PC-3 (cell line): Measurements from ENCODE around the gene ALG3. TPM values are rescaled to one million over a fixed set of nuclear protein-coding genes. Genes with fewer than 3 reads are reported as not detected.

Experiments
- ATAC-seq: fragments of 200-7000 bp; cut with Tn5 transposase; 2 replicates; pipeline ENCODE4 v1.9.1; 2020; ENCODE audit warnings: mild to moderate bottlenecking, moderate library complexity
- BruUV-seq: library from RNA; stranded (reverse); fragments of 400-500 nt; replicated peaks from 2 replicates; lab custom pipeline; 2021; lab: Mats Ljungman, UMichigan
- CTCF ChIA-PET: fragments of 300-600 bp; sonication (Branson Sonifier 250); formaldehyde crosslinking; loops from one replicate; lab custom pipeline; 2022; ENCODE audit warnings: antibody characterized with exemption; lab: Charles Lee
- POLR2A ChIA-PET: fragments of 300-600 bp; sonication (Branson Sonifier 250); formaldehyde crosslinking; loops from one replicate; lab custom pipeline; 2022; ENCODE audit warnings: antibody characterized with exemption; ENCODE audit not compliant: unreplicated experiment; lab: Charles Lee
- DNase-seq: peaks from one replicate; pipeline ENCODE4 v3.0.0-alpha.2; 2015
- H2AFZ ChIP-seq: fragments of 300-600 bp; sonication (generic); 2 replicates; pipeline ENCODE4 v1.6.0; 2016; ENCODE audit warnings: antibody characterized with exemption, low read length
- H3F3A ChIP-seq: fragments of 300-600 bp; sonication (generic); one replicate; pipeline ENCODE4 v1.6.0; 2017; ENCODE audit warnings: antibody characterized with exemption, low read length, control low read depth, mild to moderate bottlenecking; ENCODE audit not compliant: unreplicated experiment
- H3K27ac ChIP-seq: fragments of 300-600 bp; sonication (generic); 2 replicates; pipeline ENCODE4 v1.5.1; 2016; ENCODE audit warnings: mild to moderate bottlenecking, low read length
- H3K27me3 ChIP-seq: fragments of 300-600 bp; sonication (generic); 2 replicates; pipeline ENCODE4 v1.6.1; 2016; ENCODE audit warnings: low read length, mixed read lengths
- H3K36me3 ChIP-seq: fragments of 300-600 bp; sonication (generic); 2 replicates; pipeline ENCODE4 v1.6.1; 2016; ENCODE audit warnings: low read depth, mixed run types, low read length, mixed read lengths
- H3K4me1 ChIP-seq: fragments of 300-600 bp; sonication (generic); 2 replicates; pipeline ENCODE4 v1.5.1; 2016; ENCODE audit warnings: low read length; ENCODE audit not compliant: insufficient read depth
- H3K4me2 ChIP-seq: fragments of 300-600 bp; sonication (generic); 2 replicates; pipeline ENCODE4 v1.6.0; 2016; ENCODE audit warnings: low read length
- H3K4me3 ChIP-seq: fragments of 300-600 bp; sonication (generic); 2 replicates; pipeline ENCODE4 v1.5.1; 2016; ENCODE audit warnings: mild to moderate bottlenecking, low read length, mixed read lengths
- H3K79me2 ChIP-seq: fragments of 300-600 bp; sonication (generic); 2 replicates; pipeline ENCODE4 v1.6.1; 2017; ENCODE audit warnings: low read length, mixed read lengths
- H3K9ac ChIP-seq: fragments of 300-600 bp; sonication (generic); 2 replicates; pipeline ENCODE4 v1.6.0; 2016; ENCODE audit warnings: mild to moderate bottlenecking, low read length
- H3K9me2 ChIP-seq: fragments of 300-600 bp; sonication (generic); replicated peaks from 2 replicates; pipeline ENCODE4 v1.6.1; 2016; ENCODE audit warnings: mixed run types, low read length, mixed read lengths
- H3K9me3 ChIP-seq: fragments of 300-600 bp; sonication (generic); 2 replicates; pipeline ENCODE4 v1.6.1; 2016; ENCODE audit warnings: low read length, mixed read lengths
- H4K20me1 ChIP-seq: fragments of 300-600 bp; sonication (generic); 2 replicates; pipeline ENCODE4 v1.6.1; 2016; ENCODE audit warnings: low read length, mixed read lengths
- CTCF ChIP-seq: fragments of 300-600 bp; sonication (generic); conservative IDR thresholded peaks from 2 replicates; pipeline ENCODE4 v1.5.1; 2017; ENCODE audit warnings: antibody characterized with exemption, low read depth, mild to moderate bottlenecking, low read length
- EZH2 ChIP-seq: fragments of 300-600 bp; sonication (generic); IDR thresholded peaks from one replicate; pipeline ENCODE4 v1.6.1; 2017; ENCODE audit warnings: antibody characterized with exemption, mild to moderate bottlenecking, low read length; ENCODE audit not compliant: unreplicated experiment
- EZH2phosphoT487 ChIP-seq: fragments of 300-600 bp; sonication (generic); IDR thresholded peaks from 2 replicates; pipeline ENCODE4 v1.6.1; 2018; ENCODE audit warnings: mild to moderate bottlenecking, antibody characterized with exemption, low read length, borderline replicate concordance
- intact Hi-C: fragments of 100-400 bp; cut with micrococcal nuclease; formaldehyde crosslinking; loops from 2 replicates; pipeline ENCODE4 v1.9.0; 2023
- total RNA-seq: library from RNA; depleted of rRNA; stranded (reverse); fragments of >200 nt; gene quantifications from 2 replicates; pipeline ENCODE4 v1.2.3, GENCODE V29; 2014

Gene ALG3
- total RNA-seq, 1 experiment from 2014 or later: 89.0 TPM

GRCh38 chr3:184284696-184285095 is 35.9 kb upstream of the ALG3 start:
- TF ChIP-seq EZH2phosphoT487: no peak
- TF ChIP-seq CTCF: peak; percentile 70
- Histone ChIP-seq H4K20me1 (no peaks in the 10 kb centered on the region), H3K27me3 (no peaks in the 10 kb centered on the region), H3K9me2 (no peaks in the 10 kb centered on the region), H3K36me3 (no peaks in the 10 kb centered on the region), H3K9ac (no peak overlapping the region), H3K4me1 (no peaks in the 10 kb centered on the region), H3K27ac (no peak overlapping the region), H3K79me2 (no peaks in the 10 kb centered on the region), H3F3A (no peaks in the 10 kb centered on the region), H3K4me2 (no peak overlapping the region), H3K4me3 (no peak overlapping the region), H3K9me3 (no peaks in the 10 kb centered on the region), H2AFZ (no peak overlapping the region)
- CTCF ChIA-PET: no interaction called here
- ATAC-seq (peak; percentile 83), DNase-seq (peak; percentile 81)
- POLR2A ChIA-PET: no interaction called here
- BruUV-seq: no TSS peak
- intact Hi-C loops: loop anchor here (1.0 to 10.0 kb wide), 2 partner anchors 57 to 240 kb away; no protein-coding TSS in a partner anchor

GRCh38 chr3:184283681-184284080 is 34.9 kb upstream of the ALG3 start:
- H3K9ac ChIP-seq: no peak overlapping the region
- intact Hi-C loops: loop anchor here (1.0 to 10.0 kb wide), 2 partner anchors 56 to 239 kb away; no protein-coding TSS in a partner anchor
- BruUV-seq: no TSS peak
- H3K79me2 ChIP-seq: no peaks in the 10 kb centered on the region
- H3K36me3 ChIP-seq: no peaks in the 10 kb centered on the region
- no peaks in the 10 kb centered on the region for H3F3A ChIP-seq
- H3K27ac ChIP-seq: no peak overlapping the region
- H3K4me2 ChIP-seq: no peak overlapping the region
- H3K9me3 ChIP-seq: no peaks in the 10 kb centered on the region
- H3K4me3 ChIP-seq: no peak overlapping the region
- ATAC-seq (no peak), DNase-seq (no peak)
- H3K9me2 ChIP-seq: no peaks in the 10 kb centered on the region
- no peaks in the 10 kb centered on the region for H3K4me1 ChIP-seq
- CTCF ChIA-PET: no interaction called here
- POLR2A ChIA-PET: no interaction called here
- no peaks in the 10 kb centered on the region for H3K27me3 ChIP-seq
- TF ChIP-seq EZH2: no peak
- TF ChIP-seq EZH2phosphoT487: no peak
- no peak for TF ChIP-seq CTCF
- no peak overlapping the region for H2AFZ ChIP-seq
- no peaks in the 10 kb centered on the region for H4K20me1 ChIP-seq

GRCh38 chr3:184282941-184283340 is 34.2 kb upstream of the ALG3 start:
- TF ChIP-seq CTCF (no peak), EZH2phosphoT487 (no peak), EZH2 (no peak)
- H3K4me3 ChIP-seq: no peak overlapping the region
- H3K9me3 ChIP-seq: no peaks in the 10 kb centered on the region
- H3K4me2 ChIP-seq: no peak overlapping the region
- H3K79me2 ChIP-seq: no peaks in the 10 kb centered on the region
- no peaks in the 10 kb centered on the region for H3K36me3 ChIP-seq
- intact Hi-C loops: loop anchor here (10.0 kb wide), 1 partner anchor 238 kb away; no protein-coding TSS in a partner anchor
- H4K20me1 ChIP-seq: no peaks in the 10 kb centered on the region
- H3K4me1 ChIP-seq: no peaks in the 10 kb centered on the region
- CTCF ChIA-PET: no interaction called here
- no peaks in the 10 kb centered on the region for H3F3A ChIP-seq
- no peaks in the 10 kb centered on the region for H3K27me3 ChIP-seq
- ATAC-seq: no peak
- no TSS peak for BruUV-seq
- no peak overlapping the region for H3K27ac ChIP-seq
- no peak for DNase-seq
- H3K9ac ChIP-seq: no peak overlapping the region
- POLR2A ChIA-PET: no interaction called here
- H3K9me2 ChIP-seq: no peaks in the 10 kb centered on the region
- no peak overlapping the region for H2AFZ ChIP-seq
